Hematopoietic multipotent progenitor cell treated with erythropoietin and hydrocortisone succinate and interleukin-3 and kit ligand, for 15 days (in vitro differentiated cells): ENCODE measurements around the gene ZNF217.
"Not testable (repeated sequence)": the region's sequence is repeated elsewhere in the genome, so short reads cannot be mapped to it uniquely, and the experiment has no call there.

Source experiments
- DNase-seq: peaks from one replicate; pipeline ENCODE4 v3.0.0-alpha.2; 2015; ENCODE audit warnings: low spot score

The ZNF217 gene

DNA sequence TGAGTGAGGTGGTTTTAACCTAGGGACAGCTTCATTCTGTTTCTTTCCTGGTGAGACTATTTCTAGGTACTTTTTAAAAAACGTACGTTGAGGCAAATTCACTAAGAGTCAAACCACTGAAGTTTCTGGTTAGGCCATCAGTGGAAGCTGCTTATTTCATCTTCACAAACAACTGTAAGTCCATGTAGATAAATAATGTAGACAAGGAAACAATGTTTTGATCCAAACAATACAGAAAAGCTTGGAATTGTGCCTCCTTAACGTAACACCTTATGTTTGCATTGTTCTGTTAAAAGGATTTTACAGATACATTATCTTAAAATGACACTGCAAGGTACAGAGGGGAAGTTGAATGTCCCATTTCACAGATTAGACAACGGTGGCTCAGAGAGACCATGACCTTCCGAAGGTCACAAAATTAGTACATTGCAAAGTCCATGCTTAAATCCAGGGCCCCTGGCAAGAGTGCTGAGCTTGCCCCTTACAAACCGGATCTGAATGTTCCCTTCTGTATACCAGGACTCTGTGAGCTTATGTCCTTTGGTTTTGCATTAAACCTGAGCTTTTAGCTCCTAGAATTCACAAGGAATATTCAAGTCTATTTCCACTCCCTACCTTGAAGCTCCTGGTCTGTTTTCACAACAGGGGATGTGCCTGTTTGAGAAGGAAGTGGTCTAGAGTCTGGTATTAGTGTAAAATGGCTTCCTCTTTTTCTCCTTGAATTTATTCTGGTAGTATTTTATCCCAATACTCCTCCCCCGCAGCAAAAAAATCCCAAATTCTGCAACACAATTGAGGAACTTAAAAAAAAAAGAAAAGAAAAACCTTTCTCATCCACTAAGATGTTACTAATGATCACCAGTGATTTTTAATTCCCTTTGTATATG lies 28.9 kb upstream of the ZNF217 start:
- DNase-seq: peak; percentile 41

DNA sequence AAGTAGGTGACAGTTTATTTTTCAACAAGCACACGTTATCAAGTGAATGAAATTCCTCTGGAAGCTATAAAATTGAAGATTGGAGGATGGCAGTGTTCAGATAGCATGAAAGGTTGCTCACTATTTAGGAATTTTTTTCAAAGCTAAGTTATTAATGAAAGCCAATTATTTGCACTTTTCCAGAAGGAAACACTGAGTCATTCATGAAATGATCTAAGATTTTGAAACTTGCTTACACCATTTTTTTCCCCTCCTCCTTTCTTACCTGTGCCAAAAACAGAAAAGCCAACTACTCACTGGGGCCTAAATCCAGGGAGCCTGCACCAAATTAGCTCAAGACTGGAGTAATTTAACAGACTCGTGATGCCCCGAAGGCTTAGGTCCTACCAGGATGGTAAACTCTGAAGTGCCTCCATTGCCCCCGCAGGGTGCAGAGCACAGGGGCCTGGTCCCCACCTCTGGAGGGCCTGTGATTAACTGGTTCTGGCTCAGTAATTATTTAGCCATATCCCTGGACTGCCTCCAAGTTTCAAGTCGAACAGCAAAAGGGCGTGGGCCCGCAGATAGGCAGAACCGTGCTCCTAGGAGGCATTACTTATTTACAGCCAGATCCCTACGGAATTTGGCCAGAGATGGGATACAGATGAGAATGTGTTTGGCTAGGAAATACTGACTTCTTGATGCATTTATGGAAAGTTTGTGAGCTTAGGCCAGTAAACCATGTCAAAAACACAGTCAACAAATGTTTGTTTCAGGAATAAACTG lies 28.0 kb upstream of the ZNF217 start:
- DNase-seq: peak; percentile 85

DNA sequence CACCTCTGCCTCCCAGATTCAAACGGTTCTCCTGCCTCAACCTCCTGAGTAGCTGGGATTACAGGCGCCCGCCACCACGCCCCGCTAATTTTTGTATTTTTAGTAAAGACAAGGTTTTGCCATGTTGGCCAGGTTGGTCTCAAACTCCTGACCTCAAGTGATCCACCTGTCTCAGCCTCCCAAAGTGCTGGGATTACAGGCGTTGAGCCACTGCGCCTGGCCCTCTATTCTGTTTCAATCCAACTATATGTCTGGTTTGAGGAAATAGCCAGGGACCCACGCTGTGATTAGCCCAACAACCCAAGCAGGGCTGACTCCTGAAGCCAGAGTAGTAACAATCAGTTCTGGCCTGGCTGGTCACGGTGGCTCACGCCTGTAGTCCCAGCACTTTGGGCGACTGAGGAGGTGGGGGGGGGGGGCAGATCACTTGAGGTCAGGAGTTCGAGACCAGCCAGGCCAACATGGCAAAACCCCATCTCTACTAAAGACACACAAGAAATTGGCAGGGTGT lies 24.9 kb upstream of the ZNF217 start:
- not testable (repeated sequence) for DNase-seq

DNA sequence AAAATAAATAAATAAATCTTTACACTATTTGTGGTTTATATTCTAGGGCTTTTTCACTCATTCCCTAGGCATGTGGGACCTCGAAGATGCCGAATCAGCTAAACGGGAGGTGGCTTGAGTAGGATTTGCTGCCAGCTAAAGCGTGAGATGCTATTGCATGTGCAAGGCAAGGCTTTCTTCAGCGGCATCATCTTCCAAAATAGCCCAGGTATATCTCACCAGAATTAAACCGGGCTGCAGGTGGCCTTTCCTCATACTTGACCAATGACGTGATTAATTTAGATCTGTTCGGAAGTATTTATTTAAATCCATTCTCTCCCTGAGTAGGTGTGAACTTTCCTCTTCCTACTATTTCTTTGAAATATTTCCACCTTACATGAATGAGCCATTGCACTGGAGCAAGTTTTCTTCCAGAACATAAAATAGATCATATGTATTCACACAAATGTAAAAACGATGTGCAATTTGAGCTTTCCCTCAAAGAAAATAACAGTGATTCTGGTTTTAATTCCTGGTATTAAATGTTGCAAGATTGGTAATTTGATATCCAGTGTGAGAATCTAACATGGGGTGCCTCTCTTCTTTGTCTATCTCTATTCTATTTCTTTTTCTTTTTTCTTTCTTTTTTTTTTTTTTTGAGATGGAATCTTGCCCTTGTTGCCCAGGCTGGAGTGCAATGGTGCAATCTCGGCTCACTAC lies 24.3 kb upstream of the ZNF217 start:
- no peak for DNase-seq

DNA sequence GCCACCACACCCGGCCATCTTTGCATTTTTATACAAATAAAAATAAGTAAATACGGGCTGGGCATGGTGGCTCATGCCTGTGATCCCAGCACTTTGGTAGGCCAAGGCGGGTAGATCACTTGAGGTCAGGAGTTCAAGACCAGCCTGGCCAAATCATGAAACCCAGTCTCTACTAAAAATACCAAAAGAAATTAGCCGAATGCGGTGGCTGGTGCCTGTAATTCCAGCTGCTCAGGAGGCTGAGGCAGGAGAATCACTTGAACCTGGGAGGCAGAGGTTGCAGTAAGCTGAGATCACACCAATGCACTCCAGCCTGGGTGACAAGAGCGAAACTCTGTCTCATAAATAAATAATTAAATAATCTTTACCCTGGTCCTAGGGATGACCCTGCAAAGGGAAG lies 22.9 kb upstream of the ZNF217 start:
- not testable (repeated sequence) for DNase-seq

DNA sequence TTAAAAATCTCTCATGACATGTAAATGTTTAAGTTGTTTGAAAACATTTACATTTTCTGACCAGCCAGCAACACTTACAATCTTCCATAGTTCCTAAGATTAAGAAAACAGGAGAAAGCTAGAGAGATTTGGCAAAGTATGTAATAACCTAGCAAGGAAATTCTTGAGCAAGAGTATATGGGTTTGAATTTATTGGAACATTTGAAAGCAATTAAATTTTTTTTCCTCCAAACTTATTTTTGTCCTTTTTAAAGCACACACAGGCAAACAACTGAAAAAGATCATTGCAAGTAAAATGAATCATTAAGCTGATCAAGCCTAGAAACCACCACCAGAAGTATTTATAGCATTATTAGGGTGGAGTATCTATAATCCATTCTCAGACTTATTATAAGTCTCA lies 20.1 kb upstream of the ZNF217 start:
- no peak for DNase-seq

DNA sequence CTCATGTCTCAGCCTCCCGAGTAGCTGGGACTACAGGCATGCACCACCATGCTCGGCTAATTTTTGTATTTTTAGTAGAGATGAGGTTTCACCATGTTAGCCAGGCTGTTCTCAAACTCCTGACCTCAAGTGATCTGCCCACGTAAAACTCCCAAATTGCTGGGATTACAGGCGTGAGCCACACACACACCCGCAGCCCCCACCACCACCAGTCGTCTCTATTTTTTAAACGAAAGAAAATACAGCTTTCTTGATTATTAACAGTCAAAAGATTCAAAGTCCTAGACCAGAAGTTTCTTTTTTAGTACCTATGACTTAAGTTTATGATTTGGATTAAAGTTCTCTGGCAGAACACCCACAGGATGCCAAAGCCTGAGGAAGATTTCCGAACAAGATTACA lies 18.6 kb upstream of the ZNF217 start:
- DNase-seq: peak; percentile 5

DNA sequence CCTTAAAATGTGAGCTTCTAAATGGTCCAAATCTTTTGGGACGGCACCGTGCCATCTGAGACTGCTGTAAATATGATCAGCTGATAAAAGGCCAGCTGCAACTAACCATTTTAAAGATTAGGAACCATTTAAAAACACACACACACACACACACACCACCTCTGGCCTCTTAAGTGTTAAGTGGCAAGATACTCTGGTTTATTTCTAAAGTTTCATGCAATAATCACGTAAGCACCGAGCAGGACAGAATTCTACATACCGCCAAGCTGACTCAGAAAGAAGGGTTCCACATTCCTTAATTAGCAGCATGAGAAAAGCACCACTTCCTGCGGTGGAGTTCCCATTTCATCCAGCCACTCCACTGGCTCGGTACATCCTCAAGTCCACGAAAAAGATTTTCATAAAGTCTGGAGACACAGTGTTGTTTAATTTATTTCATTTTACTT lies 17.8 kb upstream of the ZNF217 start:
- DNase-seq: peak; percentile 89

DNA sequence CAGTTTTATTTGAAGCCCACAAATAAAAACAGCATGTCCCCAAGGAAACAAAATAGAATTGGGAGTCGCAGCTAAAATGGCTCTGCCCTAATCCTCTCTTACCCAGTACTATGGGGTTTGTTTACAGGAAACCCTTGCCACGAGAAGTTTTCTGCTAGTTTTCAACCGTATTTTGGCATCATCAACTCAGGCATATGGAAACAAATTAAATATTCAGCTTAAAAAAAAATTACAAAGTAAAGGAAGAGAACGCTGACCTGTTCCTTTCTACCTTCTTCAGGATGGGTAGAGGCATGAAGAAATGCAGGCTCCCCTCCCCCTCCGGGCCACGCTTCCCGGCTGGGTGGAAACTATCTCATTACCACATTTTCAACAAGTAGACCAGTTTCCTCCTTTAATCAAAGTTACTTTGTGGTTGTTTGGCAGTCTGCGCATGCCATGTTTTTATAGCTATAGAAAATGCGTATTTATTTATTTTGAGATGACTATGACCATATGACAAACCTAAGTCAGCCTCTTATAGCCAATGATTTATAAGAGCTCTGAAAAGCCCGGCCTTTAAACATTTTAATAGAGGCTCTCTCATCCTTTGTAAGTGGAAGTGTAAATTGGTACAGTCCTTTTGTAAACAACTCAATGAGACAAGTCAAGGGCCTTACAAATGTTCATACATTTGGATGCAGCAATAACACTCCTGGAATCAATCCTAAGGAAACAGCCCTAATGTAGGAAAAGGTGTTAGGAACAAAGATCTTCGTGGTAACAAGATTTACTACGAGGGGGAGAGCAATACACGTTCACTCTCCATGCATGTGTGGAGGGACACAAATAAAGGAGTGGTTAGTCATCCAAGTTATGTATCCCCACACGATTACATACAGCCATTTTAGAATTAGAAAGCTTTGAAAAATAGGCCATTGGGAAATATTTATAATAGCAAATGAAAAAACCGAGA lies 16.1 kb upstream of the ZNF217 start:
- peak; percentile 60 for DNase-seq

DNA sequence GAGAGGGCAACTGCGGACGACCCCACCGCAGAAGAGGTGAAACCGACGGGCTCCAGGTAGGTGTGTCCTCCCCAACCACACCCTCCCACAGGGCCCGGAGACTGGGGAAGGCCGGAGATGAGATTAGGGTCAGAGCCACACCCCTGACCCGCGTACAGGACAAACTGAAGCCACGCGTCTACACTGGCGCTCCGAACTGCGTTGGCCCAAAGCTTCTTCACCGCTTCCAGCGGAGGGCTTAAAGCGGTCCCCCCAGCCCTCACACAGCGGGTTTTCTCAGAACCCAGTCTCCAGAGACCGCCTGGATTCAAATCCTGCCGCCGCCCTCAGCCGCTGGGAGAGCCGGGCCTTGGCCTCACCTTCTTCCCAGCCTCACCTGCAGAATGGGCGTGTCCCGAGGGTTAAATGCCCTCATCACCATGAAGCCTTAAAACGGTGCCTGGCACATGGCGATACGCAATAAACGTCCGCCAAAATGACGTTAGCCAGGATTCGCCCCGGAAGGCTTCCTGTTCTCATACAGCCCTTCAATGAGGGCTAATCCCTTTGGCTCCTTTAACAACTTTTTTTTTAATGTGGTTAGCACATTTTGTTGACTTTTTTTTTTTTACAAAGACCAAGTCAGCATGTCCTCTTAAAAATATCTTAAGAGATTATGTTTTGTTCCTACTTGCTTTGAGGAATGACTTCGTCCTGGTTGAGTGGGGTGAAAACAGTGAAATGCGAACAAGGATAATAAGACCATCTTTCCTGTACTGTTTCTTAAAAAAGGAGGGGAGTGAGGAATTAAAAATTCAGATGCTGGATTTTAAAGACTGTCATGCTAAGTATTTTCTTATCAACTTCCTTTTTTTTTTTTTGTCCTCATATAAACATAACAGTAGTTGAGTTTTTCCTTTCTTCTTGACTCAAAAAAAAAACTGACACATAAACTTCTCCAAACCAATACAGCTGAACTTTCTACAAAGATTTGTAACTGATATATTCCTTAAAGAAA lies 15.1 kb upstream of the ZNF217 start:
- no peak for DNase-seq

DNA sequence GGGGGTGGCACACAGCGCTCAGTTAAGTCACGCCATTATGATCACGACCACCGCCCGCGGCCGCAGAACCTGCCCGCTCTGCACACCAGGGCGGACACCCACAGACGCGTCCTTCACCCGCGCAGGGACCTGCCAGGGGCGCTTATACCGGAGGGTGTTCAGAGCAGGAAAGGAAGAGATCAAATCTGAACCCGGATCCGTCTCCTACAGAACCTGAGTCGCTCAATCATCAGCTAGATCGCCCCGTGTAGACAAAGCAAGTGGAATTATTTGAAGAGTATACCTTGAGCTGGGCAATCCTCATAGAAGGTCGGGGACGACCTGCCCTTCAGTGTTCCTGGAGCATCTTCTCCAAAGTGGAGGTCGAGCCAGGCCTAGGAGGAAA lies 14.4 kb upstream of the ZNF217 start:
- DNase-seq: no peak

DNA sequence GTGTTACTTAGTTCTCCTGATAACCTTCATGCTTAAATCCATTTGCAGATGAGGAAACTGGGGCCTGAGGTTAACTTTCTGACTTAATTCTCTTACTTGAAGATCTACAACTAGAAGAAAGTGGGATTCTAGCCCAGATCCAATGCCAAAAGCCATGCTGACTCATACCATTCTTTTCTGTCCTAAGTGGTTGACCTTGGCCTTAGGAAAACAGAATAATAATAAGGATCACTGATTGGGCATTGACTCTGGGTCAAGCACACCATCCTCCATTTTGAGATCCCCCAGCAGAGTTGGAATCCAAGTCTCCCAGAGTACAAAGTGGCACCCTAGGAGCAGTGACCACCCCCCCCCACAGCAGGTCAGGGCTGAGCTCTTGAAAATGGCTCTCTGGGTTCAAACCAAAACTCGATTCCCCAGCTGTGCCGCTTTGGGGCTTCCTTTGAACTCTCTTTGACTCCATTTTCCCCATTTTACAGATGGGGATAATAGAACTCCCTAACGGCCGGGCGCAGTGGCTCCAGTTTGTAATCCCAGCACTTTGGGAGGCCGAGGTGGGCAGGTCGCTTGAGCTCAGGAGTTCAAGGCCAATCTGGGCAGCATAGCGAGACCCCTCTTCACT lies 12.8 kb upstream of the ZNF217 start:
- no peak for DNase-seq

DNA sequence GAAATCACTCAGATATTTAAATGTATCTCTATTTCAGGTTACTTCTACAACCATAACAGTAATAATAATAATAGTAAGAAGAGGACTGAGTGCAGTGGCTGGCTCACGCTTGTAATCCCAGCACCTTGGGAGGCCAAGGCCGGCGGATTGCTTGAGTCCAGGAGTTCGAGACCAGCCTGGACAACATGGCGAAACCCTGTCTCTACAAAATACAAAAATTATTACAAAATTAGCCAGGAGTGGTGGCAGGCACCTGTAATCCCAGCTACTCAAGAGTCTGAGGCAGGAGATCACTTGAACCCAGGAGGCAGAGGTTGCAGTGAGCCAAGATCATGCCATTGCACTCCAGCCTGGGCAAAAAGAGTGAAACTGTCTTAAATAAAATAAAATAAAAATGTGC lies 11.8 kb upstream of the ZNF217 start:
- not testable (repeated sequence) for DNase-seq

DNA sequence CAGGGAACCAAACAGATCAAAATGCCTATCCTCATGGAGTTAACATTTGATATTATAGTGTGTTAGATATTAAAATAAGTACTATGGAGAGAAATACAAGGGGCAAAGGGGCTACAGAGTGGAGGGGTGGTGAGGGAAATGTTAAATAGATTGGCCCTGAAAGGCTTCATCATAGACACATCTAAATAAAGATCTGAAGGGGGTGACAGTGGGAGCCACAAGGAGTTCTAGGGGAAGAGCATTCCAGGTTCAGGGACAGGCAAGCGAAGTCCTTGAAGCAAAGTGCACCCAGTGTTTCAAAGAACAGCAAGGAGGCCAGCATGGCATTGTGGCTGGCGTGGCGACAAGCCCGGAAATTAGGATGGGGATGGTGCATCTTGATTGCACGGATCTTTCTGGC lies 11.2 kb upstream of the ZNF217 start:
- DNase-seq: not testable (repeated sequence)

DNA sequence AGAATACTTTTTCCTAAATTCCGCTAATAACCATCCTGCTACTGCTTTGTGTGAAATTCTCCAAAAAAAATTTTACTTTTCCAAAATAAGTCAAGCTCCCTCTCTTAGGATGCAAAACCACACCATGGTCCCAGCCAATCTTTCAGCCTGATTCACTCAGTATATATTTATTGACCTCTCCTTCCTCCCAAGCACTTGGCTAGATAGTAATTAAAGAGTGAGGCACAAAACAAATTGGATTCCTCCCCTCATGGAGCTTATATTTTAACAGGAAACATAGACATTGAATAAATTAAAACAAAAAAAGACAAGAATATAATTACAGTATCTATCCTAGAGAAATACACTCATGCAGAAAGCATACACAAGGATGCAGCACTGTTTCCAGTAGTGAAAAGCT lies 9.0 kb upstream of the ZNF217 start:
- DNase-seq: no peak

DNA sequence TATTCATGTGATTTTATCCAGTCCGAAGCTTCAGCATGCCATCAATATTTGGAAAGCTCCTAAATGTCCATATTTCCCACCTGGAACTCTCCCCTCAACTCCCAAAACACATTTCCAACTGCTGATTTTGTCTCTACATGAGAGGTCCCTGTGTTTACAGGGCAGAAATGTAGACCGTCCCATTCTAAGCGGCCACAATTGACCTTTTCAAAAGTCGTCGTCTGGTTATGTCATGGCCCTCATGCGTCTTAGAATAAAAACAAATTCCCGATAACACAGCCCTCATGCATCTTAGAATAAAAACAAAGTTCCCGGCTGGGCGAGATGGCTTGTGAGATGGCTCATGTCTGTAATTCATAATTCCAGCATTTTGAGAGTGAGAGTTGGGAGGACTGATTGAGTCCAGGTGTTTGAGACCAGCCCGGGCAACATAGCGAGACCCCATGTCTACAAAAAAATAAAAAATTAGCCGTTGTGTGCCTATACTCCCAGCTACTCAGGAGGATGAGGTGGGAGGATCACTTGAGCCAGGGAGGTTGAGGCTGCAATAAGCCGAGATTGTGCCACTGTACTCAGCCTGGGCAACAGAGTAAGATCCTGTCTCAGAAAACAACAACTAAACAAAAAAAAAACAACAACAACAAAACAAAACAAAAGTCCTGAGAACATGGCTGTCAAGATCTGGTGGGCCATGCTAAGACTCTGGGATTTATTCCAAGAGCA lies 6.4 kb upstream of the ZNF217 start:
- DNase-seq: no peak

DNA sequence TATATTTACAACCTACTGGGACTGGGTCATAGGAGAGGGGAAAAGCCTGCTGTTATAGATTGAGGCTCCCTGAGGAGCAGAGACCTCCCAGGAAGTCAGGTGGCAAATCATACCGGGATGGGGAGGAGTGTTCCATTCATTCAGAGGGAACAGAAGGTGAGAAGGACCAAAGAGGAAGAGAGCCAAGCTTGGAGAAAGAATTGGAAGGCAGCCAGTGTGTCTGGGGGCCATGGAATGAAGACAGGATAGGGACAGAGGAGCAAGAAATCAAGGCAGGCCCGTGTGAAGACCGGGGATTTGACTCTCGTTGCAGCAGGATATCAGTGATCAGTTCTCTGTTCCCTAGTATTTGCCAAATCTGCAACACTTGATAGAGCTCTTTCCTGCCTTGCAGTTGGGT lies 5.7 kb upstream of the ZNF217 start:
- DNase-seq: no peak

DNA sequence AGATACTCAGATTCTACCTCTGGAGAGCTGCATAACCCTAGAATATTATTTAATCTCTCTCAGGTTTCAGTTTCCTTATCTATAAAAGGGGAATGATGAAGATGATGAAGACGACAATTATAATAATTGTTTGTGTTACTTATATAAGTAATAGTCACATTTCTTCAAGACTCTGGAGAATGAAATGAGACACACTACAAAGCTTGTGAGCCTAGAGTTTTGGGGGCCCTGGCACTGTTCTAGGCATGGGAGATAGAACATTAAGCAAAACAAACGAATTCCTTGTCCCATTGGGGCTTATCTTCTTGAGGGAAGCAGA lies 5.4 kb upstream of the ZNF217 start:
- DNase-seq: no peak
